SK-N-SH treated with all-trans-retinoic acid at 6 μM for 48 hours (cell line): ENCODE results near the gene PRPF38B.

ENCODE experiments used
- ATAC-seq: fragments of 200-7000 bp; cut with Tn5 transposase; 3 replicates; pipeline ENCODE4 v1.9.1; 2020; ENCODE audit warnings: mild to moderate bottlenecking, moderate library complexity
- ARNTL ChIP-seq: fragments of 450-650 bp; formaldehyde crosslinking; IDR thresholded peaks from 2 replicates; pipeline ENCODE4 v1.5.0; 2020; ENCODE audit warnings: low read depth, mild to moderate bottlenecking, moderate library complexity, borderline replicate concordance
- BACH2 ChIP-seq: fragments of 250-450 bp; sonication (Bioruptor Pico); IDR thresholded peaks from 2 replicates; pipeline ENCODE4 v1.9.0; 2021; ENCODE audit warnings: mild to moderate bottlenecking, borderline replicate concordance
- CSRNP3 ChIP-seq: fragments of 250-450 bp; sonication (Bioruptor Pico); IDR thresholded peaks from 2 replicates; pipeline ENCODE4 v1.5.1; 2021; ENCODE audit warnings: mild to moderate bottlenecking, moderate library complexity
- ESRRG ChIP-seq: fragments of 250-450 bp; sonication (Bioruptor Pico); IDR thresholded peaks from 2 replicates; pipeline ENCODE4 v1.6.1; 2021; ENCODE audit warnings: mild to moderate bottlenecking
- GLIS3 ChIP-seq: fragments of 250-450 bp; sonication (Bioruptor Pico); IDR thresholded peaks from 2 replicates; pipeline ENCODE4 v1.5.0; 2020; ENCODE audit warnings: mild to moderate bottlenecking, moderate library complexity
- ISL1 ChIP-seq: fragments of 250-450 bp; sonication (Bioruptor Pico); IDR thresholded peaks from 2 replicates; pipeline ENCODE4 v2.1.2; 2022; ENCODE audit warnings: mild to moderate bottlenecking, moderate library complexity
- OSR1 ChIP-seq: fragments of 250-450 bp; sonication (Bioruptor Pico); IDR thresholded peaks from 2 replicates; pipeline ENCODE4 v1.8.0; 2022; ENCODE audit warnings: moderate library complexity, mild to moderate bottlenecking, inconsistent platforms
- RARB ChIP-seq: fragments of 250-450 bp; sonication (Bioruptor Pico); IDR thresholded peaks from 2 replicates; pipeline ENCODE4 v1.8.0; 2021; ENCODE audit warnings: mild to moderate bottlenecking, moderate library complexity
- SNAI2 ChIP-seq: fragments of 250-450 bp; sonication (Bioruptor Pico); IDR thresholded peaks from 2 replicates; pipeline ENCODE4 v1.5.0; 2020; ENCODE audit warnings: mild to moderate bottlenecking, moderate library complexity
- TCF4 ChIP-seq: fragments of 250-450 bp; sonication (Bioruptor Pico); IDR thresholded peaks from 2 replicates; pipeline ENCODE4 v1.8.0; 2021; ENCODE audit warnings: mild to moderate bottlenecking, moderate library complexity, borderline replicate concordance
- TOX ChIP-seq: fragments of 250-450 bp; sonication (Bioruptor Pico); IDR thresholded peaks from 2 replicates; pipeline ENCODE4 v1.8.0; 2021; ENCODE audit warnings: mild to moderate bottlenecking, moderate library complexity, borderline replicate concordance
- TSHZ2 ChIP-seq: fragments of 250-450 bp; sonication (Bioruptor Pico); IDR thresholded peaks from 2 replicates; pipeline ENCODE4 v1.5.0; 2020; ENCODE audit warnings: mild to moderate bottlenecking, moderate library complexity
- ZC3H10 ChIP-seq: fragments of 250-450 bp; sonication (Bioruptor Pico); IDR thresholded peaks from 2 replicates; pipeline ENCODE4 v1.5.1; 2021; ENCODE audit warnings: mild to moderate bottlenecking, moderate library complexity
- ZFP3 ChIP-seq: fragments of 250-450 bp; sonication (Bioruptor Pico); IDR thresholded peaks from 2 replicates; pipeline ENCODE4 v1.5.0; 2020; ENCODE audit warnings: mild to moderate bottlenecking, moderate library complexity
- ZNF565 ChIP-seq: fragments of 450-650 bp; formaldehyde crosslinking; conservative IDR thresholded peaks from 2 replicates; pipeline ENCODE4 v1.5.0; 2020; ENCODE audit warnings: low read depth, mild to moderate bottlenecking, moderate library complexity
- ZNF70 ChIP-seq: fragments of 450-650 bp; formaldehyde crosslinking; IDR thresholded peaks from 2 replicates; pipeline ENCODE4 v1.5.0; 2020; ENCODE audit warnings: mild to moderate bottlenecking, moderate library complexity
- ZNF8 ChIP-seq: fragments of 450-650 bp; formaldehyde crosslinking; IDR thresholded peaks from 2 replicates; pipeline ENCODE4 v1.5.0; 2020; ENCODE audit warnings: mild to moderate bottlenecking, moderate library complexity
- TF ChIP-seq, protein P1 (sequence below): fragments of 250-450 bp; sonication (Bioruptor Pico); IDR thresholded peaks from 2 replicates; pipeline ENCODE4 v1.5.1; 2020; ENCODE audit warnings: low read depth, mild to moderate bottlenecking, moderate library complexity
- TF ChIP-seq, protein P2 (sequence below): fragments of 250-450 bp; sonication (Bioruptor Pico); IDR thresholded peaks from 2 replicates; pipeline ENCODE4 v1.8.0; 2020; ENCODE audit warnings: mild to moderate bottlenecking, moderate library complexity, borderline replicate concordance
- TF ChIP-seq, protein P3 (sequence below): fragments of 250-450 bp; sonication (Bioruptor Pico); IDR thresholded peaks from 2 replicates; pipeline ENCODE4 v1.8.0; 2021; ENCODE audit warnings: low read depth, mild to moderate bottlenecking, moderate library complexity, borderline replicate concordance

PRPF38B gene

DNA sequence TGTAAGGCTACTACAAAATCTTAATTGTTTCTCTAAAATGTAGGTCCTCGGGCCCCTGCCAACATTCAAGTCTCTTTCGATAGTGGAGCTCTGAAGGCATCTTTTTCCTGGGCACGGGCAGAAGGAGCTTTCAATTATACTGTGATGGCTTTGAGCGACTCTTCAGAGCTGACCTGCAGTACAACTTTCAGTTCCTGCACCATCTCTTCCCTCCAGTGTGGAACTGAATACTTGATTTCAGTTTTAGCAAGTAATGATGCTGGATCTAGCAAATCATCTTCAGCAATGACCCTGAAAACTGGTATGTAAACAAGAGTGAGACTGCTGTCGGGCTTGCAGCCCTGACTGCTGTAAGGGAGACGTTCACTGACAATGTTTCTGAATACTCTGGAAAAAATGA is 30.2 kb downstream of the PRPF38B start:
- TF ChIP-seq SNAI2 (CRISPR knock-in tag) (no peak), CSRNP3 (CRISPR knock-in tag) (no peak), TCF4 (CRISPR knock-in tag) (no peak), ZNF70 (CRISPR knock-in tag) (no peak), ZNF565 (CRISPR knock-in tag) (no peak), RARB (CRISPR knock-in tag) (no peak), ISL1 (CRISPR knock-in tag) (no peak), ESRRG (CRISPR knock-in tag) (no peak), ZFP3 (no peak), GLIS3 (CRISPR knock-in tag) (no peak), TOX (no peak), TSHZ2 (CRISPR knock-in tag) (no peak), BACH2 (CRISPR knock-in tag) (no peak), OSR1 (no peak)
- TF ChIP-seq, protein P1, sequence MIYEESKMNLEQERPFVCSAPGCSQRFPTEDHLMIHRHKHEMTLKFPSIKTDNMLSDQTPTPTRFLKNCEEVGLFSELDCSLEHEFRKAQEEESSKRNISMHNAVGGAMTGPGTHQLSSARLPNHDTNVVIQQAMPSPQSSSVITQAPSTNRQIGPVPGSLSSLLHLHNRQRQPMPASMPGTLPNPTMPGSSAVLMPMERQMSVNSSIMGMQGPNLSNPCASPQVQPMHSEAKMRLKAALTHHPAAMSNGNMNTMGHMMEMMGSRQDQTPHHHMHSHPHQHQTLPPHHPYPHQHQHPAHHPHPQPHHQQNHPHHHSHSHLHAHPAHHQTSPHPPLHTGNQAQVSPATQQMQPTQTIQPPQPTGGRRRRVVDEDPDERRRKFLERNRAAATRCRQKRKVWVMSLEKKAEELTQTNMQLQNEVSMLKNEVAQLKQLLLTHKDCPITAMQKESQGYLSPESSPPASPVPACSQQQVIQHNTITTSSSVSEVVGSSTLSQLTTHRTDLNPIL (CRISPR knock-in tag) = no peak
- TF ChIP-seq, protein P2, sequence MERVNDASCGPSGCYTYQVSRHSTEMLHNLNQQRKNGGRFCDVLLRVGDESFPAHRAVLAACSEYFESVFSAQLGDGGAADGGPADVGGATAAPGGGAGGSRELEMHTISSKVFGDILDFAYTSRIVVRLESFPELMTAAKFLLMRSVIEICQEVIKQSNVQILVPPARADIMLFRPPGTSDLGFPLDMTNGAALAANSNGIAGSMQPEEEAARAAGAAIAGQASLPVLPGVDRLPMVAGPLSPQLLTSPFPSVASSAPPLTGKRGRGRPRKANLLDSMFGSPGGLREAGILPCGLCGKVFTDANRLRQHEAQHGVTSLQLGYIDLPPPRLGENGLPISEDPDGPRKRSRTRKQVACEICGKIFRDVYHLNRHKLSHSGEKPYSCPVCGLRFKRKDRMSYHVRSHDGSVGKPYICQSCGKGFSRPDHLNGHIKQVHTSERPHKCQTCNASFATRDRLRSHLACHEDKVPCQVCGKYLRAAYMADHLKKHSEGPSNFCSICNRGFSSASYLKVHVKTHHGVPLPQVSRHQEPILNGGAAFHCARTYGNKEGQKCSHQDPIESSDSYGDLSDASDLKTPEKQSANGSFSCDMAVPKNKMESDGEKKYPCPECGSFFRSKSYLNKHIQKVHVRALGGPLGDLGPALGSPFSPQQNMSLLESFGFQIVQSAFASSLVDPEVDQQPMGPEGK (CRISPR knock-in tag) = no peak
- no peak for ATAC-seq

DNA sequence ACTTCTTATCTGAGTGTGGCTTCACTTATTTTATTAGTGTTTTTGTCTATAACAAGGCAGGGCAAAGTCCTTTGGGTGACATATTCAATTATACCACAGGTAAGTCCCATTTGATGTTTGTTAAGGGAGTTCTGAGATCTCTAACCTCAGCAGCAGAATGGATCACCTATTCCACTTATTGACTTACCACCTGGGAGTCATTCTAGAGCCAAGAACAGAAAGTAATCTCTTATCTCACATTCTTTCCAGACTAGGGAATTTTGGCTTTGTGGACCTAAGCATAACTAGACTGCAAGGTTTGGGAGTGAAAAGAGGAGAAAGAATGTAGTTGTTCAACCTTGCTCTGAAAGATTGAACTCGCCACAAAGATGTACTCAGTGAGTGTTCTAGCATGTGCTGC is 33.8 kb downstream of the PRPF38B start:
- TF ChIP-seq ARNTL (no peak), OSR1 (no peak), TCF4 (CRISPR knock-in tag) (no peak), ZNF70 (CRISPR knock-in tag) (no peak), ISL1 (CRISPR knock-in tag) (no peak), ZNF8 (no peak), ZC3H10 (no peak)
- TF ChIP-seq, protein P3, sequence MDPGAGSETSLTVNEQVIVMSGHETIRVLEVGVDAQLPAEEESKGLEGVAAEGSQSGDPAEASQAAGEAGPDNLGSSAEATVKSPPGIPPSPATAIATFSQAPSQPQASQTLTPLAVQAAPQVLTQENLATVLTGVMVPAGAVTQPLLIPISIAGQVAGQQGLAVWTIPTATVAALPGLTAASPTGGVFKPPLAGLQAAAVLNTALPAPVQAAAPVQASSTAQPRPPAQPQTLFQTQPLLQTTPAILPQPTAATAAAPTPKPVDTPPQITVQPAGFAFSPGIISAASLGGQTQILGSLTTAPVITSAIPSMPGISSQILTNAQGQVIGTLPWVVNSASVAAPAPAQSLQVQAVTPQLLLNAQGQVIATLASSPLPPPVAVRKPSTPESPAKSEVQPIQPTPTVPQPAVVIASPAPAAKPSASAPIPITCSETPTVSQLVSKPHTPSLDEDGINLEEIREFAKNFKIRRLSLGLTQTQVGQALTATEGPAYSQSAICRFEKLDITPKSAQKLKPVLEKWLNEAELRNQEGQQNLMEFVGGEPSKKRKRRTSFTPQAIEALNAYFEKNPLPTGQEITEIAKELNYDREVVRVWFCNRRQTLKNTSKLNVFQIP (CRISPR knock-in tag) = no peak
- TF ChIP-seq, protein P2 (CRISPR knock-in tag) = no peak
- TF ChIP-seq, protein P1 (CRISPR knock-in tag) = no peak
- no peak for ATAC-seq
